Measurements from ENCODE around the gene EPB41.
"Not testable (repeated sequence)": the region's sequence is repeated elsewhere in the genome, so short reads cannot be mapped to it uniquely, and the experiment has no call there.

EPB41 gene

DNA sequence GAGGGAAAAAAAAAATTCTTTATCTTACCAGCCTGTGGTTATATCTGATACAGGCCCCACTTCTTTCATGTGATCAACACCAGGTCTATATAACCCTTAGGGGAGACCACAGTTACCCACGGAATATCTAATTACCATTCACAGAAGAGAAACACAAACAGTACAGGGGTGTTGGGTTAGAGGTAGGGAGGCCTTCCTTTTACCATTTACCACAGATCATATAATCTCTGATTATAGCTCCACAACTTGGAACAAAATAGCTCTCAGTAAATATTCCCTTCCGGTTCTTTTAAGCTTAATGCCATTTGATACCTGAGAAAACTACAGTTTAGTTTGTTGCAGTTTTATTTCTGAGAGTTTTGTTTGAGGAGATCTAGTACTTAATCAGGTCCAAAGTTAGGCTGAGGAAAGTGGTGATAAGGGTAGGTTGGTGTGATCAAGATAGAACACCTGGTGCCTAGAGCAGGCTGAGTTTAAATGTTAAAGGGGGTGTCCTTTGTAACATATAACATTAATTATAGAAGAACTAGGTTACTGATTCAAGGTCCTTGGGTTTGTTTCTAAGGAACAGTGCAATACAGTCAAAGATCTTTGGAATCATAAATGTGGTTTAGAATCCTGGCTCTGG, 14.1 kb downstream of the EPB41 start:
- DNase-seq, result peak; percentile 51

DNA sequence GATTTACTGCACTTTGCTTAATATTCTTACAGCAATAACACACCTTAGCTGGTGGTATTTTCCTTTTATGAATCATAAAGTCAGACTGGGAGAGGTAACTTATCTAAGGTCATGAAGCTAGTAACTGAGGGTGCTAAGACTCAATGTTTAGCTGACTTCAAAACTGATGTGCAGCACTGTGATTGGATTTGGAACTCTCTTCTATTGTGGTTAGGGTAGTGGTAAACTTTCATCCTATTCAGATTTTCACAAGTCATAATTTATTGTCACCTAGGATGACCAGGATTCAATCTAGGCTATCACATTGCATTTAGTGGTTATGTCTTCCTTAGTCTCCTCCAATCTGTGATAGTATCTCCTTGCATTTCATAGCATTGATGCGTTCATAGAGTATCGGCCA, 18.9 kb downstream of the EPB41 start:
- peak; percentile 36 for DNase-seq

DNA sequence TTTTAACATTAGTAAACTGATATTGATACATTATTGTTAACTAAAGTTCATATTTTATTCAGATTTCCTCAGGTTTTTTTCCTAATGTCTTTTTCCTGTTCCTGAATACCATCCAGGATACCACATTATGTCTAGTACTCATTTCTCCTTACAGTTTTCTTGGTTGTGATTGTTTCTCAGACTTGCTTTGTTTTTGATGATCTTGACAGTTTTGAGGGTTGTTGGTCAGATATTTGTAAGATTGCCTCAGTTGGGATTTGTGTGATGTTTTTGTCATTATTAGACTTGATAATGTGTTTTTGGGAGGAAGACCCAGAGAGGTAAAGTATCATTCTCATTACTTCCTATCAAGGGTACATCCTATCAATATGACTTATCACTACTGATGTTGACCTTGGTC, 19.5 kb downstream of the EPB41 start:
- DNase-seq, result no peak

DNA sequence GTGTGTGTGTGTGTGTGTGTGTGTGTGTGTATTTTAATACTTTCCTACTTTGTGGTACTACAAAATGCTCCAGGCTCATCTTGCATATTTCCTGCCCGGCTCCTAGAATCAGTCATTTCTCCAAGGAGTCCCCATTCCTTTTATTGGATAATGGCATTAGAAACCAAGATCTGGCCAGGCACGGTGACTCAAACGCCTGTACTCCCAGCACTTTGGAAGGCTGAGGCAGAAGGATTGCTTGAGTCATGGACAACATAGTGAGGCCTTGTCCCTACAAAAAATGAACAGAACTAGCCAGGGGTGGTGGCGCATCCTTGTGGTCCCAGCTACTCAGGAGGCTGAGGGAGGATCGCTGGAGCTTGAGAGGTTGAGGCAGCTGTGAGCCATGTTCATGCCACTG, 20.3 kb downstream of the EPB41 start:
- DNase-seq, result no peak

DNA sequence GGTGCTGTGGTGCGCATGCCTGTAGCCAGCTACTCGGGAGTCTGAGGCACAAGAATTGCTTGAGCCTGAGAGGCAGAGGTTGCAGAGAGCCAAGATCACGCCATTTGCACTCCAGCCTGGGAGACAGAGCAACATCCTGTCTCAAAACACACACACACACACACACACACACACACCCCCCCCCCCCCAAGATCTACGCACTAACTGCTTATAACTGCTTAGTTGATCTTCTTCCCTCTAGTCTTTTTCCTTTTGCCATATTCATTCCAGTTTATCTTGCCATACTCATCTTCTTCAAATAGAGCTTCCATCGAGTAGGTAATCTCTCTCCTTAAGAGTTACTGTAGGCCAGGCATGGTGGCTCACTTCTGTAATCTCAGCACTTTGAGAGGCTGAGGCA, 20.9 kb downstream of the EPB41 start:
- DNase-seq, result no peak

GRCh38 chr1:28936094-28936493, 21.7 kb downstream of the EPB41 start:
- DNase-seq, result no peak

GRCh38 chr1:28936528-28936927, 22.2 kb downstream of the EPB41 start:
- DNase-seq, result no peak

DNA sequence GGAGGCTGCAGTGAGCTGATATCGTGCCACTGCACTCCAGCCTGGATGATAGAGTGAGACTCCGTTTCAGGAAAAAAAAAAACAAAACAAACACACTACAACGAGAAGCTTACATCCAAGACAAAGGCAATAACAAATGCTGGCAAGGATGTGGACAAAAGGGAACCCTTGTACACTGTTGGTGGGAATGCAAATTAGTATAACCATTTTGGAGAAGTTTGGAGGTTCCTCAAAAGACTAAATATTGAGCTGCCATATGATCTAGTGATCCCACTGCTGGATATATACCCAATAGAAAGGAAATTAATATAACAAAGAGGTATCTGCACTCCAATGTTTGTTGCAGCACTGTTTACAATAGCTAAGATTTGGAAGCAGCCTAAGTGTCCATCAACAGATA, 29.2 kb downstream of the EPB41 start:
- DNase-seq, result not testable (repeated sequence)

DNA sequence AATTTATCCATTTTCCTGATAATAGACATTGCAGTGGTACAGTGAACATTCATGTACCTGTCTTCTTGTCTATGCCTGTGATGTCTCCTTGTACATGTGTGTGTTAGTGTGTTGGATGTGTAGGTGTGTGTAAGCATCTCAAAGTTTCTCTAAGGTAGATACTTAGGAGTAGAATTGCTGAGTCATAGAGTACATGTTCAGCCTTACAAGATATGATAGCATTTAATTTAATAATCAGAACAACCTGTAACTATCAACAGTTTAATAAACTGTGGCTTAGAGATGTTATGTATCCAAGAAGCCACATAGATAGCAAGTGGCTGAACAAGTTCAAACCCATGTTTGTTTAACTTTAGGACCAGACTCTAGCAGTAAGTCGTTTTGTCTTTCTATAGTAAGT, 35.6 kb downstream of the EPB41 start:
- no peak for DNase-seq

GRCh38 chr1:28950449-28950848, 36.1 kb downstream of the EPB41 start:
- no peak for DNase-seq

DNA sequence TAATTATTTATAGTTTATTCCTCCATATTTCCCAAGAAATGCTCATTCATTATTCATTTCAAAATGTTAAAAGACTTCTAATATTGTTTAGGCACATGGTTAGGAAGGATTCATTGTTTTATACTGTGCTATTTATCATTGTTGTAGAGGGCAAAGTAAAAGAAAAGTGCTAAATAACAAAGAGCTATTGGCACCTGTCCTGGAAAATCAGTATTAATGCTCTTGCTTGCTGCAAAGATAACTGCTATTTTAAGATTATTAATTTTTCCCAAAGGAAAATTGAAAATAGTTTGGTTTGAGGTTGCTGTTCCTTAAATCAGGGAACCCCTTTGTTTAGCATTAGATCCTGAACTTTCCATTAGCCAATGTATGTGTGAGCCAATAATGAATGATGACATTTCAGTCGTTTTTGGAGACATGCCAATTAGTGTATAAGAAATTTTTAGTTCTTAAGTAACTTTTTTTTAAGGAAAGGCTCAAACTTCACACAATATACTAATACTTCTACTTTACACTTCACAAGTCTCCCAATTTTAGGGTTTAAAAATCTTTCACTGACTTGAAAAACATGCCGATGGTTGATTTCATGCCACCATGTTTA, 39.9 kb downstream of the EPB41 start:
- no peak for DNase-seq

DNA sequence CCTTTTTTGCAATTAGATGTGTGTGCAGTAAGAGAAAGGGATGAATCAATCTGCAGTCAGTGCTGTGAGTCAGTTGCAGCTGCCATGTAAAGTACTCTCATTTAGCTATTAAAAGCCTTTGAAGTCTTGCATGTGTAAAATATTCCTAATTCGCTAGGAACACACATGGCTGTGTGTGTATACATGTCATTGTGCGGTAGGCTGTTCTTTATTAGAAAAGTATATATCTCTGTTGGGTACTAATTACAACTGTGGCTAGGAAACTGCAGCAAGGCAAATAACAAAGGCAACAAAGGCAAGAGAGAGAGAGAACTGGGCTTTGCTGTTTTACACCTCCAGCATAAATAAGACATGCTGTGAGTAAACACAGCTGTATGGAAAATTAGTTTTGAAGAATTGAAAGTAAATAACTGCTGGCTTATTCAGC, 41.7 kb downstream of the EPB41 start:
- no peak for DNase-seq

DNA sequence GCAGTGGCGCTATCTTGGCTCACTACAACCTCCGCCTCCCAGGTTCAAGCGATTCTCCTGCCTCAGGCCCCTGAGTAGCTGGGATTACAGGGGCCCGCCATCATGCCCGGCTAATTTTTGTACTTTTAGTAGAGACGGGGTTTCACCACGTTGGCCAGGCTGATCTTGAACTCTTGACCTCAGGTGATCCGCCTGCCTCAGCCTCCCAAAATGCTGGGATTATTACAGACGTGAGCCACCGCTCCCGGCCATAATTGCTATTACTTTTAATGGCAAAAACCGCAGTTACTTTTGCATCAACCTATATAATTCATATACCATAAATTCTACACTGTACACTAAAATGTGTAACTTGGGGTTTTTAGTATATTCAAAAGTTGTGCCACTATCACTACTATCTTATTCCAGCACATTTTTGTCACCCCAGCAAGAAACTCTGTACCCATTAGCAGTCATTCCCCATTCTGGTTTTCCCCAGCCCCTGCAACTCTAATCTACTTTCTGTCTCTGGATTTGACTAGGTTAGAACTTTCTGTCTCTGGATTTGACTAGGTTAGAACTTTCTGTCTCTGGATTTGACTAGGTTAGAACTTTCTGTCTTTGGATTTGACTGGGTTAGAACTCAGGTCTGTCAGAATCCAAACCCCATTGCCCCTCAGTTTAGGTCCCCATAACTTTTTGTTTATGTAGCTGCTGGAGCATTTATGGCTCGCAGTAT, 47.9 kb downstream of the EPB41 start:
- not testable (repeated sequence) for DNase-seq

GRCh38 chr1:28965271-28965870, 51.0 kb downstream of the EPB41 start:
- no peak for DNase-seq

GRCh38 chr1:28966617-28967016, 52.2 kb downstream of the EPB41 start:
- DNase-seq, result no peak

DNA sequence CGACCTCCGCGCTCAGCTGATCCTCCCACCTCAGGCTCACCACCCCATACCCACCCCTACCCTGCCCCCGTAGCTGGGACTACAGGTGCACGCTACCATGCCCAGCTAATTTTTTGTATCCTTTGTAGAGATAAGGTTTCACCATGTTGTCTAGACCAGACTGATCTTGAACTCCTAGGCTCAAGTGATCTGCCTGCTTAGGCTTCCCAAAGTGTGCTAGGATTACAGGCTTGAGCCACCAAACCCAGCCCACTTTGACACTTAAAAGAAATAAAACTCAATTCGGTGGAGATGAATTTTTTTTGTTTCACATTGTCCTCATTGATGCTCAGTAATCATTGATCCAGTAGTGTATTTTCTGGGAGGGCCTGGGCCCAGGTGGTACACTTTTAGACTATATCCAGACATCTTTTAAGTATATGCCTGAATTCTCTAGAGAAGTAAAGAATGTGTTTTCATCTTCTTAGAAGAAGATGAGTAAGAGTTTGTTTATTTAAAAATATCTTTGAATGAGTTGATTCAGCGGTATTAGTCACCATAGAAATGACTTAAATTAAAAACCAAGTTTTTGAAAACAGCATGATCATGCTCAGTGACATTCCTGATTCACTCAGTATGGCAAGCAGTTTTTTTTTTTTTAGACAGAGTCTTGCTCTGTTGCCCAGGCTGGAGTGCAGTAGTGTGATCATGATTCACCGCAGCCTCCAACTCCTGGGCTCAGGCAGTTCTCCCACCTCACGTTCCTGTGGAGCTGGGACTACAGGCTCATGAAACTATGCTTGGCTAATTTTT, 57.8 kb downstream of the EPB41 start:
- DNase-seq, result no peak

GRCh38 chr1:28973596-28974421, 59.4 kb downstream of the EPB41 start:
- DNase-seq, result no peak

- DNase-seq, result no peak
Observed at GRCh38 chr1:28974432-28974831, 60.1 kb downstream of the EPB41 start.

GRCh38 chr1:28976248-28976647, 61.9 kb downstream of the EPB41 start:
- DNase-seq, result no peak

DNA sequence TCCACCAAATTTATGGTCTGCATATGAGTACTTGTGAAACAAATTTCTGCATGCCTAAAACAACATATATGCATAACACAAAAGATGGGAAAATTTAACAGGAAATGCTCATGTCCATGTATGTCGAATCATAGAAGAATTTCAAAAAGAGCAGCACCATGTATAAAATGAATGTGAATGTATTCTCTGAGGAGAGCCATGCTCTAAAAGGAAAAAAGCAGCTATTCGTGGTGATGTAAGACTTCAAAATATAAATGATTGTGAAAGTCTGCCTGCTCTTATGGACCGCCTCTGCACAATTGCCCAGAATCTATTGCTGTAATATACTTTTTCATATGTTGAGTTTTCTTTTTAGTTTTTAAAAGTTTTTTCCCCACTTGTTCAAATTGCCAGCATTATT, 66.8 kb downstream of the EPB41 start:
- DNase-seq, result no peak

GRCh38 chr1:28982198-28982597, 67.8 kb downstream of the EPB41 start:
- DNase-seq, result no peak

GRCh38 chr1:28983091-28983490, 68.7 kb downstream of the EPB41 start:
- no peak for DNase-seq

Data from CD4-positive, alpha-beta T cell treated with Interleukin-17A for 1 hour (primary cell).